Trophoblast cell (in vitro differentiated cells and primary cell): Measurements from ENCODE around the gene TIMP3.

Source experiments
- DNase-seq, 2 donors: peaks; one replicate each; pipeline ENCODE4 v3.0.0-alpha.2; 2016
- H2AFZ ChIP-seq: 2 replicates; pipeline ENCODE4 v1.6.1; 2013; ENCODE audit warnings: low read length, moderate library complexity, mild to moderate bottlenecking; ENCODE audit not compliant: insufficient read depth, poor library complexity
- H2AK5ac ChIP-seq: 2 replicates; pipeline ENCODE4 v1.6.1; 2013; ENCODE audit warnings: mild to moderate bottlenecking, low read length
- H2BK120ac ChIP-seq: 2 replicates; pipeline ENCODE4 v1.6.1; 2013; ENCODE audit warnings: low read length, mild to moderate bottlenecking, moderate library complexity; ENCODE audit not compliant: insufficient read depth, poor library complexity
- H2BK12ac ChIP-seq: 2 replicates; pipeline ENCODE4 v1.6.1; 2013; ENCODE audit warnings: mild to moderate bottlenecking, low read length, moderate library complexity
- H2BK5ac ChIP-seq: 2 replicates; pipeline ENCODE4 v1.6.1; 2013; ENCODE audit warnings: low read length, low read depth, moderate library complexity, mild to moderate bottlenecking; ENCODE audit not compliant: poor library complexity
- H3K14ac ChIP-seq: 2 replicates; pipeline ENCODE4 v1.6.1; 2013; ENCODE audit warnings: mild to moderate bottlenecking, low read length
- H3K18ac ChIP-seq: 2 replicates; pipeline ENCODE4 v1.6.1; 2013; ENCODE audit warnings: mild to moderate bottlenecking, low read length
- H3K23ac ChIP-seq: 2 replicates; pipeline ENCODE4 v1.6.1; 2013; ENCODE audit warnings: low read length
- H3K27ac ChIP-seq: 2 replicates; pipeline ENCODE4 v1.5.1; 2013; ENCODE audit warnings: low read depth, mild to moderate bottlenecking, inconsistent platforms, low read length, moderate library complexity
- H3K27me3 ChIP-seq: 2 replicates; pipeline ENCODE4 v1.6.1; 2013; ENCODE audit warnings: inconsistent platforms, mild to moderate bottlenecking, low read length, moderate library complexity; ENCODE audit not compliant: insufficient read depth
- H3K36me3 ChIP-seq, 2 experiments: 1 replicate in 1 of 2; 2 replicates in 1 of 2; pipeline ENCODE4 v1.6.1; 2013; ENCODE audit warnings: low read length in 2 of 2, mild to moderate bottlenecking in 2 of 2, moderate library complexity in 1 of 2; ENCODE audit not compliant: insufficient read depth in 2 of 2, control insufficient read depth in 1 of 2
- H3K4ac ChIP-seq: 2 replicates; pipeline ENCODE4 v1.6.1; 2013; ENCODE audit warnings: low read depth, mild to moderate bottlenecking, low read length, moderate library complexity
- H3K4me1 ChIP-seq, 2 experiments: 1 replicate in 1 of 2; 2 replicates in 1 of 2; pipeline ENCODE4 v1.6.1; 2013; ENCODE audit warnings: low read length in 2 of 2, mild to moderate bottlenecking in 2 of 2, moderate library complexity in 1 of 2; ENCODE audit not compliant: insufficient read depth in 2 of 2, control insufficient read depth in 1 of 2
- H3K4me2 ChIP-seq: 2 replicates; pipeline ENCODE4 v1.6.1; 2013; ENCODE audit warnings: inconsistent platforms, mild to moderate bottlenecking, low read length, moderate library complexity
- H3K4me3 ChIP-seq: 2 replicates; pipeline ENCODE4 v1.5.1; 2013; ENCODE audit warnings: mild to moderate bottlenecking, low read depth, low read length, inconsistent platforms
- H3K79me1 ChIP-seq: one replicate; pipeline ENCODE4 v1.6.1; 2013; ENCODE audit warnings: low read length
- H3K79me2 ChIP-seq: 2 replicates; pipeline ENCODE4 v1.6.1; 2013; ENCODE audit warnings: low read length, mild to moderate bottlenecking; ENCODE audit not compliant: control insufficient read depth, insufficient read depth, poor library complexity
- H3K9ac ChIP-seq: 2 replicates; pipeline ENCODE4 v1.6.1; 2013; ENCODE audit warnings: mild to moderate bottlenecking, low read length
- H3K9me3 ChIP-seq: 2 replicates; pipeline ENCODE4 v1.6.1; 2013; ENCODE audit warnings: low read depth, mild to moderate bottlenecking, control low read depth, inconsistent platforms, low read length; ENCODE audit not compliant: insufficient read depth
- H4K12ac ChIP-seq: 2 replicates; pipeline ENCODE4 v1.6.1; 2013; ENCODE audit warnings: low read depth, mild to moderate bottlenecking, low read length, moderate library complexity
- H4K8ac ChIP-seq: 2 replicates; pipeline ENCODE4 v1.6.1; 2013; ENCODE audit warnings: low read depth, mild to moderate bottlenecking, low read length, moderate library complexity
- H4K91ac ChIP-seq: one replicate; pipeline ENCODE4 v1.6.1; 2013; ENCODE audit warnings: low read depth, mild to moderate bottlenecking, low read length, moderate library complexity
- WGBS: extraction: QIAGEN DNeasy Blood & Tissue Kit; methylation state at CpG from one replicate; pipeline ENCODE4 v1.1.7; 2013; ENCODE audit warnings: missing lambda C conversion rate; ENCODE audit not compliant: insufficient read length, insufficient coverage; ENCODE audit errors: extremely low coverage; 5-methylcytosine and 5-hydroxymethylcytosine counted together

TIMP3 gene

DNA sequence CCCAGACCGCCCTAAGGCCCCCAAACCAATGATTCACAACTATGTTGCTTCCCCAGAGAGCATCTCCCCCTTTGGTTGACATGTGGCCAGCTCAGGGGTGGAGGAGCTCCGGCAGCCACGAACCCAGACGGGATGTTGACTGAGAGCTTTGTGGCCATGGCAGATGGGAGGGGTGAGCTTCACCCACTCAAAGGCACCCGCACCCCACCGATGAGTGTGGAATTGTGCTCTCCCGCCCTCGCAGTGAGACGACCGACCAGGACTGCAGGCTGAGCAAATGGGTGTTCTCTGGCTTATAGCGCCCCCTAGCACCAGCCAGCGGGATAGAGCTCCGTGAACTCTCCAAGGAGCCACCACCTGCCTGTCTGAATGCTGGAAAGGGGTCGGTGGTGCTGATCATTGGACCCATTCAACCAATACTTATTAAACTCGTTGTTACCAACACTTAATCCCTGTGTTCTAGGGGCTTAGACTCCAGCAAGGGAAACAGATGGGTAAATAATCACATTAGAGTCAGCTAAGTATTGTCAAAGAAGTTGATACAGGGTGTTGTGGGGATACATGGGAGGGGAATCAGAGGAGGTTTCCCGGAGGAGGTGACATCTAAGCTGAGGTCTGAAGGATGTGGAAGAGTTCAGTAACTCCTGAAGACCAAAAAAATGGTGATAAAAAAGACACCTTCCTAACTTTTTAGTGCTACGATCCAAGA is 4.5 kb upstream of the TIMP3 start:
- Histone ChIP-seq H3K4ac (peak overlapping the region; percentile 5), H4K8ac (peak overlapping the region; percentile 0)
- WGBS = no CpG with 5 or more reads among the region's 17 CpGs

DNA sequence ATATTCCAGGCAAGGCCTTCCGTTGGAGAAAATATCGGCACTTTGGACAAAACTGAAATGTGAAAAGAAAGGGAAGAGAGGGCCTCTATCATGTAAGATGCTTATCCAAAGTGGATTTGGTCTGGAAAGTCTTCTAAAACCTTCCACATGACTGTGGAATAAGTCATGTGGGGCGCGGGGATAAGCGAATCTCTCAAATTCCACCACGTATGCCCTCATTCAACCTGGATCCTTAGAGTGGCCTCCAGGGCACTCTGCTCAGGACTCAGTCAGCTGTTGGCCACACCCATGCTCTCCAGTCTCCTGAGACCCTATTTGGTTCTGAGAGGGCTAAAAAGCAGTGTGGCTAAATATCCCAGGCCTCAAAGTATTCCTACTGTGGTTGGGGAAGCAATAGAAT is 2.0 kb upstream of the TIMP3 start:
- H3K18ac ChIP-seq = no peak overlapping the region
- no peak overlapping the region for H3K23ac ChIP-seq
- H2AK5ac ChIP-seq = no peak overlapping the region
- no peaks in the 10 kb centered on the region for H3K27me3 ChIP-seq
- H2BK120ac ChIP-seq = no peak overlapping the region
- H3K4ac ChIP-seq = no peak overlapping the region
- no peak overlapping the region for H3K4me2 ChIP-seq
- no peak overlapping the region for H2AFZ ChIP-seq
- DNase-seq = peak; percentile 87 to 94
- no peak overlapping the region for H3K14ac ChIP-seq
- peaks cover 21 to 30% of the 10 kb centered on the region in 2 experiments for H3K4me1 ChIP-seq
- peaks cover 2% of the 10 kb centered on the region for H3K9me3 ChIP-seq
- peaks cover 22% of the 10 kb centered on the region for H3K79me2 ChIP-seq
- H4K91ac ChIP-seq = no peak overlapping the region
- no peak overlapping the region for H2BK5ac ChIP-seq
- no peak overlapping the region for H4K8ac ChIP-seq
- H3K79me1 ChIP-seq = peaks cover 32% of the 10 kb centered on the region
- H2BK12ac ChIP-seq = no peak overlapping the region
- H3K4me3 ChIP-seq = no peak overlapping the region
- no CpG with 5 or more reads among the region's 6 CpGs for WGBS
- no peak overlapping the region for H3K9ac ChIP-seq
- no peak overlapping the region for H4K12ac ChIP-seq
- no peak overlapping the region for H3K27ac ChIP-seq
- peaks cover 13 to 15% of the 10 kb centered on the region in 2 experiments for H3K36me3 ChIP-seq

More for the DNA sequence above, 4.5 kb upstream of the TIMP3 start:
- H3K9me3 ChIP-seq = no peaks in the 10 kb centered on the region
- H3K27ac ChIP-seq = no peak overlapping the region
- peak overlapping the region; percentile 97 for H2BK120ac ChIP-seq
- peak overlapping the region; percentile 28 for H2BK12ac ChIP-seq
- H3K18ac ChIP-seq = peak overlapping the region; percentile 2
- H2AFZ ChIP-seq = no peak overlapping the region
- H2BK5ac ChIP-seq = peak overlapping the region; percentile 2
- H4K91ac ChIP-seq = peak overlapping the region; percentile 75
- H3K27me3 ChIP-seq = no peaks in the 10 kb centered on the region
- H3K4me2 ChIP-seq = no peak overlapping the region
- H3K79me2 ChIP-seq = peaks cover 7% of the 10 kb centered on the region
- H3K23ac ChIP-seq = no peak overlapping the region
- H3K14ac ChIP-seq = peak overlapping the region; percentile 81
- no peak overlapping the region for H3K4me3 ChIP-seq
- peaks cover 26% of the 10 kb centered on the region for H3K79me1 ChIP-seq
- H2AK5ac ChIP-seq = peak overlapping the region; percentile 8
- H3K9ac ChIP-seq = no peak overlapping the region
- DNase-seq = peak in 1 of 2 donors; percentile 77
- H4K12ac ChIP-seq = no peak overlapping the region
- H3K4me1 ChIP-seq = peaks cover 10 to 11% of the 10 kb centered on the region in 2 experiments
- H3K36me3 ChIP-seq = no peaks in the 10 kb centered on the region

DNA sequence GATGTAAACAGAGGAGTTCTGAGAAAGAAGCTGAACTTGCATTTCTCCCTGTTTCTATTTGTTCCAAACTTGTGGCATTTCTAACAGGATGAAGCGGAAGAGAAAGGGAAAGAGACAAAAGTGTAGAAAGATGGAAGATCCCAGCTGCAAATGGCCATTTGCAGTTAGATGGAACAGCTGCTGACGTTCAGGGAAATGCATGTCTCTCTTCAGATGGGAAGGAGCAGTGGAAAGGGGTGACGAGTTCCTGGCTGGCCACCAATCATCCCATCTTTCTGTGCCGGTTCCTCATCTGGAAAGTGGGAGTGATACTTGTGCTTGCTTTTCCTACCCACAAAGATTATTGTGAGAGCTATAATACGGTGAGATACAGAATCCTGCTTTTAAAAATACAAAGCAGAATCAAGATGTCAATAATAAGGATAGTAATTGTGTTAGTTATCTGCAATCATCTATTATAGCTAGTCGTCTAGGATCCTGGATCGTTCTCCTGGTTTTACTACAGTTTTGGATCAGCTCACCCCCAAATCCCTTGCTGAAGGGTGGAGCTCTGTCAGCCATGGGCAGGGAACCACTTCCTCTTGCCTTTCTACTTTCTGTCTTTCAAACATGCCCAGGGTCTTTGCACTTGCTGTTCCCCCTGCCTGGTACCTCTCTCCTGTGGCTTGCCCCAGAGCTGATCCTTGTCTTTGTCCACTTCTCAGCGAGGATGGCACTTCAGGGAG is 1.2 kb upstream of the TIMP3 start:
- H3K4ac ChIP-seq = no peak overlapping the region
- no peak overlapping the region for H3K4me3 ChIP-seq
- H3K79me1 ChIP-seq = peaks cover 30% of the 10 kb centered on the region
- no peak overlapping the region for H3K23ac ChIP-seq
- peak overlapping the region; percentile 2 for H2AK5ac ChIP-seq
- peak overlapping the region; percentile 12 for H2BK120ac ChIP-seq
- H3K14ac ChIP-seq = no peak overlapping the region
- H3K4me1 ChIP-seq = peaks cover 21 to 34% of the 10 kb centered on the region in 2 experiments
- H3K27me3 ChIP-seq = no peaks in the 10 kb centered on the region
- H4K8ac ChIP-seq = no peak overlapping the region
- no peak overlapping the region for H3K9ac ChIP-seq
- no CpG with 5 or more reads among the region's 8 CpGs for WGBS
- H4K12ac ChIP-seq = no peak overlapping the region
- H3K9me3 ChIP-seq = peaks cover 2% of the 10 kb centered on the region
- peak overlapping the region; percentile 17 for H2BK5ac ChIP-seq
- peak in 1 of 2 donors; percentile 47 for DNase-seq
- H3K79me2 ChIP-seq = peaks cover 22% of the 10 kb centered on the region
- H3K4me2 ChIP-seq = no peak overlapping the region
- H3K36me3 ChIP-seq = peaks cover 18 to 23% of the 10 kb centered on the region in 2 experiments
- H2AFZ ChIP-seq = no peak overlapping the region
- peak overlapping the region; percentile 7 for H4K91ac ChIP-seq
- no peak overlapping the region for H3K27ac ChIP-seq
- H2BK12ac ChIP-seq = peak overlapping the region; percentile 11
- no peak overlapping the region for H3K18ac ChIP-seq

DNA sequence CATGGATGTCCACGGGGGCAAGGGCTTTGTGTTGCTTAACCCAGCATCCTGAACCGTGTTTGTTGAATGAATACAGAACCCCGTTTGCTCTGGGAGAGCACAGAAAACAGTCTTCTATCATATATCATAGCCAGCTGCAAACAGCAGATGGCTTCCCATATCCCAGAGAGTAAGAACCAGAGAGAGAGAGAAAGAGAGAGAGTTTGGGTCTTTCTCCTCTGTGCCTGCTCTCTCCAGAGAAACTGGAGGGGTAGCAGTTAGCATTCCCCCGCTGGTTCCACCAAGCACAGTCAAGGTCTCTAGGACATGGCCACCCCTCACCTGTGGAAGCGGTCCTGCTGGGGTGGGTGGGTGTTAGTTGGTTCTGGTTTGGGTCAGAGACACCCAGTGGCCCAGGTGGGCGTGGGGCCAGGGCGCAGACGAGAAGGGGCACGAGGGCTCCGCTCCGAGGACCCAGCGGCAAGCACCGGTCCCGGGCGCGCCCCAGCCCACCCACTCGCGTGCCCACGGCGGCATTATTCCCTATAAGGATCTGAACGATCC is 440 bp upstream of the TIMP3 start:
- H3K4me3 ChIP-seq = peak overlapping the region; percentile 63
- H4K8ac ChIP-seq = peak overlapping the region; percentile 55
- peak overlapping the region; percentile 13 for H3K14ac ChIP-seq
- peak overlapping the region; percentile 8 for H3K9ac ChIP-seq
- WGBS = no CpG with 5 or more reads among the region's 21 CpGs
- H3K4ac ChIP-seq = peak overlapping the region; percentile 3
- peak overlapping the region; percentile 68 for H3K4me2 ChIP-seq
- peaks cover 27% of the 10 kb centered on the region for H3K79me1 ChIP-seq
- no peaks in the 10 kb centered on the region for H3K27me3 ChIP-seq
- peaks cover 20 to 26% of the 10 kb centered on the region in 2 experiments for H3K36me3 ChIP-seq
- peaks cover 24% of the 10 kb centered on the region for H3K79me2 ChIP-seq
- no peak overlapping the region for H3K27ac ChIP-seq
- H4K91ac ChIP-seq = peak overlapping the region; percentile 58
- H2BK5ac ChIP-seq = peak overlapping the region; percentile 17
- H2BK12ac ChIP-seq = peak overlapping the region; percentile 20
- H2BK120ac ChIP-seq = peak overlapping the region; percentile 22
- peak overlapping the region; percentile 4 for H3K18ac ChIP-seq
- H4K12ac ChIP-seq = no peak overlapping the region
- H2AK5ac ChIP-seq = peak overlapping the region; percentile 2
- peaks cover 2% of the 10 kb centered on the region for H3K9me3 ChIP-seq
- DNase-seq = peak in 1 of 2 donors; percentile 26
- no peak overlapping the region for H3K23ac ChIP-seq
- peak overlapping the region; percentile 1 for H2AFZ ChIP-seq
- H3K4me1 ChIP-seq = peaks cover 21 to 34% of the 10 kb centered on the region in 2 experiments
